HS-27A (cell line): ENCODE results near the gene NLE1.
"Not testable (repeated sequence)": the region's sequence is repeated elsewhere in the genome, so short reads cannot be mapped to it uniquely, and the experiment has no call there.

ENCODE experiments used
- DNase-seq: peaks from one replicate; pipeline ENCODE4 v3.0.0-alpha.2; 2012; ENCODE audit warnings: low read depth, missing footprints

The NLE1 gene

DNA sequence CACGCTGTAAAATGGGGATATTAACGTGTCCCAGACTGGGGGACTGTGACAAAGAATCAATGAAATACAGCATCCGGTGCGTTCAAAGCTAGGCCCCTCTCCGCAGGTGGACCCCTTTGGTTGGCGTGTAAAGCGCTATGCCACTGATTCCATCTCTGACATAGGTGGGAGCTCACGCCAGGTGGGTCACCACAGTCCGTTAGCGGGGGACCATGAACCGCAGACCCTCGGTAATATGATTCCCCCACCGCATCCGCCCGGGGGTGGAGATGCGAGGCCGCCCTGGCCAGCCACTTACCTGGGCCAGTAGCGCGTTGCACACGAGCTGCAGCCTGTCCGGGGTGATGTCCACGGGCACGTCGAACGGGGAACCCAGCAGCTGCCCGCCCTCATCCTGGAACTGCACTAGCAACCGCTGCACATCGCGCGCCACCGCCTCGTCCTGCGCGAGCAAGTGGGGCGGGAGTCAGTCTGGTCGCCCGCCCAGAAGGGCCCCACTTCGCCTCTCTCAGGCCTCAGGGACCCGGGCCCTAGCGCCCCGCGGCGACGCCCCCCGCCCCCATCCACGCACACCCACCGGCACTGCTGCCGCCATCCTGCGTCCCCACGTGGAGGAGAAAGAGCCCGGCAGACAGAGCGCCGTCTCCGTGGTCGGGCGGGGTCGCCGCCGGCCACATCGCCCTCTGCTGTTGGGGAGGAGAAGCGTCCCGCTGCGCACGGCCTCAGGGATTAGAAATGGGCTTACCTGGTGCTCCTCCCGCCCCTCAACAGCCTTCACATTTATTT, at the start of gene NLE1:
Gene NLE1, minus strand, starts transcription at position 623 of the 786 bp plus-strand sequence. Its CDS starts 28 bp downstream, at position 595.
- DNase-seq, result peak; percentile 20

DNA sequence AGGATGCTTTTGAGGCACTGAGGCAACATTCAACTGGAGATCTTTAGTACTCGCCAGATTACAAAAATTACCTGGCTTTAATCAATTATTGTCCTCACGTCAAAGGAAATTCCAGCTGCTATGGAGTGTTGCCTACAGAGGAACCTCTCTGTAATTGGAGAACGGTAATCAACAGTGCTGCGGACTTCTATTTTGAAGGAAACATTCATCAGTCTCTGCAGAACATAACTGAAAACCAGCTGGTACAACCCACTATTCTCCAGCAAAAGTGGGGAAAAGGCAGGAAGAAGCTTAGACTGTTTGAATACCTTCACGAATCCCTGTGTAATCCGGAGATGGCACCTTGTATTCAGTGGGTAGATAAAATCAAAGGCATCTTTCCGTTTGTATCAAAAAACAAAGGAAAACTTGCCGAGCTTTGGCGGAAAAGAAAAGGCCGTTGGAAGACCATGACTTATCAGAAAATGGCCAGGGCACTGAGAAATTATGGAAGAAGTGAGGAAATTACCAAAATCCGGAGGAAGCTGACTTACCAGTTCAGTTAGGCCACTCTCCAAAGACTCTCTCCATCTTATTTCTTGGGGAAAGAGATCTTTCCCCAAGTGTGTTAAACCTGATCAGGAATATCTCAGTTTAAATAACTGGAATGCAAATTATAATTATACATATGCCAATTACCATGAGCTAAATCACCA, 49.0 kb upstream of the NLE1 start:
- no peak for DNase-seq

DNA sequence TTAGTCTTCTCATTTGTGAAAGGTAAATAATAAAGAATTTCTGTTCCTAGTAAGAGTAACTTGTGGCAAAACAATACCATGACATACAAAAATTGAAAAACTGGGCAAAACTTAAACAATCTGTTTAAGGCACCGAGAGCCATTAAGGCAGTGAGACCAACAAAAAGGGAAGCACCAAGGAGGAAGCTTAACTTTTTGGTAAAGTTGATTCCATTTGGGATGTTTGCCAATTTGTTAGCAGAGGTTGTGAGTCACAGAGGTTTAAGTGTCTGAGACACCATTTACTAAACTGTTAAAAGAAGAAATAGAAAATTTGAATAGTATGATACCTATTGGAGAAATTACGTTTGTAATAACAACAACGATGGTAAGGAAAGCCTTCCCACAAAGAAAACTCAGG, 47.2 kb upstream of the NLE1 start:
- DNase-seq, result no peak

DNA sequence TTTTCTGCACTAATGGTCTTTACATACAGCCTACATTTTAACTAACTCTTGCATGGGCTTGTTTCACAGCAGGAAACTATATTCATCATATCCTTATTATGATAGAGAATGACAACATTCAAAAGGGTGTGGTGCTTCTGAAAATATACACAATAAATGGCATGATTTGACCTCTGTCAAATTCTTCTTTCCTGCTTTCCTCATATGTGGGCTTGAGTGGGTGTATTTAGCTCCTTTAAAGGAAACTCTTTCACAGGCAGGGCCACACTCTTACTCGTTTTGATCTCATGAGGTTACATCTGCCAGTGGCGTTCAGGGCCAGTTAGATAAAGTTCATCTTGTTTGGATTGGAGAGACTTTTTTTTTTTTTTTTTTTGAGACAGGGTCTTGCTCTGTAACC, 46.0 kb upstream of the NLE1 start:
- no peak for DNase-seq

DNA sequence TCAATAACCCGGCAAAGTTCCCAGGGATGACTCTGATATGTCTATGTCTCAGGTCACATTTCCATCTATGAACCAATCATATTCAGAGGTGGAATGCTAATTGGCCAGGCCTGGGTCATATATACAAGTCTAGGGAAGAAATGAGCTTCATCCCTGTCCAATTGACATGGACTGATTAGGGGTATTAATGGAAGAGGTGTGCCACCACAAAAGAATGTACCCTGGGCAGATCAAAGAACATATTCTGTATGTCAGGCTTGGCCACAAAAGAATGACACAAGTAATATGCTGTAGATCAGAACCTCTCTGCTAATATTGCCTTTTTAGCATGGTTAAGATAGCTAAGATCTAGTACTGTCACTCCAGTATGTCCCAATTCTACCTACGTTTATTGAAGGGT, 45.4 kb upstream of the NLE1 start:
- DNase-seq, result no peak

DNA sequence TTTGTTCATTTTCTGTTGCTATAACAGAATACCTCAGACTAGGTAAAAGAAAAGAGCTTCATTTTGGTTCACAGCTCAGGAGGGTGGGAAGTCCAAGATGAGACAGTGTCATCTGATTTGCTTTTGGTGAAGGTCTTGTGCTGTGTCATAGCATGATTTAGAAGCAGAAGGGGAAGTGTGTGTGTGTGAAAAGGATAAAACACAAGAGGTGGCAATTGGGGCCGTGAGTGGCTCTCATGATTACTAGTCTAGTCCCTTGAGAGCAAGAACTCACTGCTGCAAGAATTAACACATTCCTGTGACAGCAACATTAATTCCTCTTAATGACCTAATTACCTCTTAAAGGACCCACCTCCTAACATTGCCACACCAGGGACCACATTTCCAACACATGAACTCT, 43.7 kb upstream of the NLE1 start:
- no peak for DNase-seq

DNA sequence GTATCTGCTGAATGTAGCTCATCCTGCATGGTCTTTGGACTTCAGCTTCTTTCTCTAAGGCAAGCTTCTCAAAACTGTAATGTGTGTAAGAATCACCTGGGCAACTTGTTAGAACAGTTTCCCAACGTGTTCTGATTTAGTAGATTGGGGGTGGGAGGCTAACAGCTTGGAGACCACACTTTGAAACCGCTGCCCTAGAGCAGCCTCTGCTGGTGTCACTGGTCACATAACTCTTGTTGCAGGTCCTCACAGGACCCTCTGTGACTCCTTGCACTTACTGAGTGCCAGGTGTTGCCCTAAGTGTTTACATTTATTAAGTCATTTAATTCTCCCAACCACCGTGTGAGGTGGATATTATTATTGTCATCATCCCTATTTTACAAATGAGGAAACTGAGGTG, 42.2 kb upstream of the NLE1 start:
- no peak for DNase-seq

DNA sequence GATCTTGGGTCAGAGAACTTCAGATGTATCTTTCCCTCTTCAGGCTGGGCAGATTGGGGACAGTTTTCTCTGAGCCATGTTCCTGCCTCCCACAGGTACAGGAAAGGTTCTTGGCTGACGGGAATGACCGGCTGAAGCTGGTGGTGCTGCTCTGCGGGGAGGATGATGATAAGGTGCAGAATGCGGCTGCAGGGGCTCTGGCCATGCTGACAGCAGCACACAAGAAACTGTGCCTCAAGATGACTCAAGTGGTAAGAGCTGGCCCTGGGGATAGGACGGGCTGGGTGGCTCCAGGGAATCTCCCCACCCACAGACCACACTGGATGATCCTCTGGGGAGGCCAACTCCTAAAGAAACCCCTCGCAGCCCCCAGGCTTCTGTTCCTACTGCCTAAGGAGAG, 41.2 kb upstream of the NLE1 start:
- DNase-seq, result no peak

DNA sequence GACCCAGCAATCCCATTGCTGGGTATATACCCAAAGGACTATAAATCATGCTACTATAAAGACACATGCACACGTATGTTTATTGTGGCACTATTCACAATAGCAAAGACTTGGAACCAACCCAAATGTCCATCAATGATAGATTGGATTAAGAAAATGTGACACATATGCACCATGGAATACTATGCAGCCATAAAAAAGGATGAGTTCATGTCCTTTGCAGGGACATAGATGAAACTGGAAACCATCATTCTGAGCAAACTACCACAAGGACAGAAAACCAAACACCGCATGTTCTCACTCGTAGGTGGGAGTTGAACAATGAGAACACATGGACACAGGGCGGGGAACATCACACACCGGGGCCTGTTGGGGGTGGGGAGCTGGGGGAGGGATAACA, 37.3 kb upstream of the NLE1 start:
- not testable (repeated sequence) for DNase-seq

DNA sequence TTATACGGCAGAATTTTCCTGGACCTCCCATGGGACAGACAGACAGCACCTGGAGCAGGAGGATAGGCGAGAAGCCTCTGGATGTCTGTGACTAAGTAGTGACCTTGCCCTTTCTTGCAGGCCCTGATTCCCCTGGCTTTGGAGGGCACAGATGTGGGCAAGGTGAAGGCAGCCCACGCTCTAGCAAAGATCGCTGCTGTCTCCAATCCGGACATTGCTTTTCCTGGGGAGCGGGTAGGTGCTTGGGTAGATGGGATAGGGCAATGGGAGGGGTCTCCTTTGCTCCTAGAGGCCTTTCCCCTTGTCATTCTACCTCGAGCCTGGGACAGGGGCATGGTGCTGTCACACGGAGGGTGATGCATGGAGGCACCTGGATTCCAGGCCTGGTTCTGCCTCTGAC, 34.8 kb upstream of the NLE1 start:
- no peak for DNase-seq

DNA sequence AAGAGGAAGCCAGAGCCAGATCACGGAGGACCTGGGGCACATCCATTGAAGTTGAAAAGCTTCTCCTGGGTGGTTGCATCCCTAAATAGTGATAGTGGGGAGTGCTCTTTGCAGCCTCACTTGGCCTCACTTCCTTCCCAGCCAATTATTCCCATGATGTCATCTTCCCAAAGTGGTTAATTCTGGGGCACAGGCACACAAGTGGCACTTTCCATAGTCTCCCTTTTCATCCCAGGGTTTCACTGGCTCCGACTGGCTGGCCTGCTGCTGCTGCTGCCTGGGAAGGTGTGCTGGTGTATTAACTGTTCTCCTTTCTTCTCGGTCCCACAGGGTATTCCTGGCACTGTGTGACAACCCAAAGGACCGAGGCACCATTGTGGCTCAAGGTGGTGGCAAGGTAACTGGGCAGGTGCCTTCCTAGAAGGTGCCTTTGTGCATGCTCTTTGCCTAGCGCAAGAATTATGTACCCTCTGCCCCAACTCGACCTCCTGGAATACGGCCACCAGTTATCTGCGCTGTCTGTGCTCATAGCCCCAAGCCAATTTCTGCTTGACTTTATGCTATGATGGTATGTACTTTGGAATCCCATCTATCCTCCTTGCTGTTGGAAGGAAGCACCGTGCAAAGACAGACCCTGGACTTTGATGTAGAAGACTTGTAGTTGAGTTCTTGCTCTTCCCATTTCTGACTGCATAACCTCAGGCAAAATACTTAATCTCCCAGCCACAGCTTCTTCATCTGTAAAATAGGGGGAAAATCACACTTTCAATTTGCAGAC, 33.7 kb upstream of the NLE1 start:
- no peak for DNase-seq

DNA sequence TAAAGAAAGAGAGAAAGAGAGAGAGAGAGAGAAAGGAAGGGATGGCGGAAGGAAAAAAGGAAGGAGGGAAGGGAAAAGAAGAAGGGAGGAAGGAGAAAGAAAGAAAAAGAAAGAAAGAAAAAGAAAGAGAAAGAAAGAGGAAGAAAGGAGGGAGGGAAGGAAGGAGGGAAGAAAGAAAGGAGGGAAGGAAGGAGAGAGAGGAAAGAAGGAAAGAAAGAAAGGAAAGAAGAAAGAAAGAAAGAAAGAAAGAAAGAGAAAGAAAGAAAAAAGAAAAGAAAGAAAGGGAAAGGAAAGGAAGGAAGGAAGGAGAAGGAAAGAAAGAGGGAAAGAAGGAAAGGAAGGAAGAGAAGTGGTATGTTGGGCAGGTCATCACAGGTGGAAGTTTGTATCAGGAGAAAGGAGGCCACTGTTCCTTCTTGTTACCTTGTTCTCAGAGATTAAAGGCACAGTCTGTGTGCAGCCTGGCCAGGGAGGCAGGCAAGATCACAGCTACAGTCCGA, 32.8 kb upstream of the NLE1 start:
- DNase-seq, result no peak

DNA sequence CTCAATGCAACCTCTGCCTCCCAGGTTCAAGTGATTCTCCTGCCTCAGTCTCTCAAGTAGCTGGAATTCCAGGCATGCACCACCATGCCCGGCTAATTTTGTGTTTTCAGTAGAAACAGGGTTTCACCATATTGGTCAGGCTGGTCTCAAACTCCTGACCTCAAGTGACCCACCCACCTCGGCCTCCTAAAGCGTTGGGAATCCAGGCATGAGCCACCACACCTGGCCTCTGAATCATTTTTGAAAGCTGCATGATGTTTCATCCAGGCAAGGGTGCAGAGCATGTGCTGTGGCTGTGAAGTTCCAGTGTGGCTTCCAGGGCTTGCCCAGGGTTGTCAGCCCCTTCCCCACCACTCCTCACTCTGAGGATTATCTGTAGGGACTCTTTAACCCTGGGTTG, 30.2 kb upstream of the NLE1 start:
- not testable (repeated sequence) for DNase-seq

DNA sequence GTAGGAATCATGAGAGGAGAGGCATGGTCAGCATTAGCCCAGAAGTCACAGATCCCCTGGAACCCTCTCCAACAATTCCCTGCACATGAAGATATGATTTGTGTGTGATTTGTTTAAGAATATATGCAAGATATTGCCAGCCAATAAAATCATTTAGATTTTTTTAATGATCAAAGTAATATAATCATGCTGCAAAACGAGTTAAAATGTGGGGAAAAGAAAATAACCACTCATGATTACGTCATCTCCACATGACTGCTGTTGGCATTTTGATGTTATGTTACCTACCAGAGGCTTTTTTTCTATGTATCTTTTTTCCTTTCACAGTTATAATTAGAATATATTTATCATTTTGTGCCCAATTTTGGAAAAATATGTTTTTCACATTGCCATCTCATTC, 29.7 kb upstream of the NLE1 start:
- peak; percentile 2 for DNase-seq

DNA sequence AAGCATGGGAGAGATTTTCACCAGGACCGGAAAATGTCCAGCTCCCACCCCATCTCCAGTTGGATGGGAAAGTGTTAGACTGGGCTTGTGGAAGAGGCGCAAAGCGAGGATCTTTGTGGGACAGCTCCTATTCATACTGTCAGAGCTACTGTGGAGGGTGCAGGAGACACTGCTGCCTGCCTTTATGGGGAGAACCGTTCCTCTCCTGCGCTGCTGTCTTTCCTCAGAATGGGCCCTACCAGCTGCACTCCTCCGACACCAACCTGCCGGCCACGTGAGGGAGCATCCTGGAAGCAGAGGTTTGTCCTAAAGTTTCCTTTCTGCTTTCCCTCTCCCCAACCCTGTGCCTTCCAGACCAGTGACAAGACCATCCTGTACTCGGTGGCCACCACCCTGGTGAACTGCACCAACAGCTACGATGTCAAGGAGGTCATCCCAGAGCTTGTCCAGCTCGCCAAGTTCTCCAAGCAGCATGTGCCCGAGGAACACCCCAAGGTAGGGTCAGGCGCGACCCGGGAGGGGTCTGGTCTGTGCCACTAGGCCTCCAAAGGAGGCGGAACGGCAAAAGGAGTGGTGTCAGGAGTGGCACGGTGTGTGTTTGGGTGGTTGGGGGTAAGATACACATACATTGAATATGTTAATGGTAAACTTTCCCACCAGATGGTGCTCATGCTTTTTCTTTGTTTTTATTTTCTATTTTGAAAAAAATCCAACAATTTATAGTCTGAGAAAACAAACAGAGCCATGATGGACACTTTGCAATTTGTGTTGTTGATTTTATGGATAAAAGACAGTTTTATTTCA, 29.1 kb upstream of the NLE1 start:
- DNase-seq, result peak; percentile 2

DNA sequence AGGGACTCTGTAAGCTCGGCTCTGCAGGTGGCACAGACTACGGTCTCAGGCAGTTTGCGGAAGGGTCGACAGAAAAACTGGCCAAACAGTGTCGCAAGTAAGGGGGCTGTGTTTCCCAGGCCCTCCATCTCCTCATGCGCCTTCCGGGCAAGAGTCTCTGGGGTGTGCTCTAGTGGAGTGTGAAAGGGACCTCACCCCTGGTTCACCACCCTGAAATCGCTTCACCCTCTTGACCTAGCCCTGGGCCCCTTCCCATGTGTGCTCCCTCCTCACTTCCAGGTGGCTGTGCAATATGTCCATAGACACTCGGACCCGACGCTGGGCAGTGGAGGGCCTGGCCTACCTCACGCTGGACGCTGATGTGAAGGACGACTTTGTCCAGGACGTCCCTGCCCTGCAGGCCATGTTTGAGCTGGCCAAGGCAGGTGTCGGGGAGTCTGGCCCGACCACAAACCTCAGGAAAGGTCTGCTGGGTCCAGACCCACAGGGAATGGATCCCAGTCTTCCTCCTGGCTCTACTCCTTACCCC, 27.8 kb upstream of the NLE1 start:
- DNase-seq, result no peak

DNA sequence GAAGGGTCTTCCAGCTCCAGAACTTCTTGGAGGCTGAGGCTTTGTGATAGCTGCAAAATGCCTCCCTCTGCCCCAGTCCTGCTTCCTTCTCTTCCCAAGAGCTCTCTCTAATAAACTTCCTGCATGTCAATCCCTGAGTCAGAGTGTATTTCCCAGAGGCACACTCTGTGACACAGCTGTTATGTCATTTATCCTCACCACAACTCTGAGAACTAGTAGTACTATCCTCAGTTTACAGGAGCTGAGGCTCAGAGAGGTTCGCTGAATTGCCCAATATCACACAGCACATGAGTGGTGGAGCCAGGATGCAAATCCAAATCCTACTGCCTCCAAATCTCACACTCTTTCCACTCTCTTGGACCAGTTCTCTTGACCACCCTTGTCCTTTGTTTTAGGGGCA, 25.6 kb upstream of the NLE1 start:
- no peak for DNase-seq

DNA sequence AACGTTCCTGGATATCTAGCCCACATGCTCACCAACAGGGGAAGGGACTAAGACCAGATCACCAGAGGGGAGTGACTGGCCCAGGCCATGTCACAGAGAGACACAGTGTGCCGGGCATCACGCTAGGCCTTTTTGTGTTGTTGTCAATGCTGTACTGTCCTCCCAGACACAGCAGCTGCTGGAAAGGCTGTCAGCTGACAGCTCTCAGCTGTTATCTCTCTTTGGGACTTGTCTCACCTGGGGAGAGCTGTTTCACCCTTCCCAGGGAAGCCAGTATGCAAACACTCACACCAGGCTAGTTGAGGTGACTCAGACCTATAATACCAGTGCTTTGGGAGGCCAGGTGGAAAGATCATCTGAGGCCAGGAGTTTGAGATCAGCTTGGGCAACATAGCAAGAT, 24.9 kb upstream of the NLE1 start:
- DNase-seq, result no peak

DNA sequence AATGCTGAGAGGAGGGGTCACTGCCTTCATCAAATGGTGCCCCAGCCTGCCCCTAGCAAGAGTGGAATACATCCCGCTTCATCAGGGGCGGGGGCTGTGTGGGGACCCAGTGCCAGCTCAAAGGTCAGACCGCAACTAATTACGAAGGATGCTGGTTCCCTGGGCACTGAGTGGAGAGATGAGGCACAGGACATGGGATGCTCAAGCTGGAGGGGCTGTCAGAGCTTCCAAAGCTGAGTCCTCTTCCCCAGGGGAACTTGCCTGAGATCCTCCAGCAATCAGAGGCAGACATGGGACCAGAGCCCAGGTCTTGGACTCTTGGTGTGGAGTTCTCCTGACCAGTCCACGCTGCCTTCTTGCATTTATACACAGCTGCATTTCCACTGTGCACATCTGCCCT, 24.4 kb upstream of the NLE1 start:
- DNase-seq, result no peak

DNA sequence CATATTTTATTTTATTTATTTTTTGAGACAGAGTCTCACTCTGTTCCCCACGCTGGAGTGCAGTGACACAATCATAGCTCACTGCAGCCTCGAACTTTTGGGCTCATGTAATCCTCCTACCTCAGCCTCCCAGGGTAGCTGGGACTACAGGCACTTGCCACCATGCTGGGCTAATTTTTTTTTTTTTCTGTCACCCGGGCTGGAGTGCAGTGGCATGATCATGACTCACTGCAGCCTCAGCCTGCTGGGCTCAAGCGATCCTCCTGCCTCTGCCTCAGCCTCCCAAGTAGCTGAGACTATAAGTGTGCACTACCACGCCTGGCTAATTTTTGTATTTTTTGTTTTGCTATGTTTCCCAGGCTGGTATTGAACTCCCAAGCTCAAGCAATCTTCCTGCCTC, 22.6 kb upstream of the NLE1 start:
- no peak for DNase-seq

DNA sequence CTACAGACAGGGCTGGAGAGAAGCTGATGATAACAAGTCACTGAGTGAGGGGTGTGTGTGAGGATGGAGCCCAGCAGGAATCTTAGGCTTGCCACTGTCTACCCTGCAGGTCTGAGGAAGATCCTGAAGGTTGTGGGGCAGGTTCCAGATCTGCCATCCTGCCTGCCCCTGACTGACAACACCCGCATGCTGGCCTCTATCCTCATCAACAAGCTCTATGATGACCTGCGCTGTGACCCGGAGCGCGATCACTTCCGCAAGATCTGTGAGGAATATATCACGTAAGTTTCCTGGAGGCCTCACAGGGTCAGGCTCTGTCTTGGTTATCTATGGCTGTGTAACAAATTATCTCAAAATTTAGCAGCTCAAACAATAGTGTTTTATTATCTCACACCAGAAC, 21.8 kb upstream of the NLE1 start:
- DNase-seq, result no peak

DNA sequence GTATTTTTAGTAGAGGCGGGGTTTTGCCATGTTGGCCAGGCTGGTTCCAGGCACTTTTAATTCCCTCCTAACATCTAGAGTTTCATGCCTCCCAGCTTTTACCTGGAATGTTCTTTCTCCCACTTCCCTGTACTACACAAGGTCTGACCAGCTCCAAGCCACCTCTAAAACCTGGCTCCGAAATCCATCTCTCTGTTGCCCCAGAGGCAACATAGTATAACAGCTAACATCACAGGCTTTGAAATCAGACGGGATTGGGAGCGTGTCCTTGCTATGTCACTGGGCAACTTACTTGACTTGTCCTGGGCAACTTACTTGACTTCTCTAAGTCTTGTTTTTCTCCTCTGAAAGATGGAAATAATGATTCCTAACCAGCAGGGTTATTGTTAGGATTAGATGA, 20.7 kb upstream of the NLE1 start:
- no peak for DNase-seq
